Peyer's patch (tissue), 4 donors: ENCODE results near the gene C16orf92. TPM values are rescaled to one million over a fixed set of nuclear protein-coding genes. Genes with fewer than 3 reads are reported as not detected.

ENCODE experiments used
- DNase-seq, 3 donors: peaks; one replicate each; pipeline ENCODE4 v3.0.0-alpha.2; 2017 to 2019
- H3K27ac ChIP-seq, 4 donors: fragments of 200-600 bp; sonication (generic); one replicate each; pipeline ENCODE4 v1.5.1; 2016 to 2019
- H3K27me3 ChIP-seq, 2 donors: fragments of 200-600 bp; sonication (generic); one replicate each; pipeline ENCODE4 v1.5.1; 2019
- H3K36me3 ChIP-seq, 3 donors: fragments of 200-600 bp; sonication (generic); one replicate each; pipeline ENCODE4 v1.5.1; 2016 to 2019
- H3K4me1 ChIP-seq, 4 donors: fragments of 200-600 bp; sonication (generic); one replicate each; pipeline ENCODE4 v1.5.1; 2016 to 2019
- H3K4me3 ChIP-seq, 4 donors: fragments of 200-600 bp; sonication (generic); 1 replicate in 3 of 4; 2 replicates in 1 of 4; pipeline ENCODE4 v1.5.1; 2016 to 2019; ENCODE audit warnings: mild to moderate bottlenecking in 1 of 4
- H3K9me3 ChIP-seq, 4 donors: fragments of 200-600 bp; sonication (generic); one replicate each; pipeline ENCODE4 v1.5.1; 2016 to 2019; ENCODE audit warnings: mild to moderate bottlenecking in 1 of 4
- CTCF ChIP-seq, 6 experiments: fragments of 450-650 bp in 4 of 6; fragments of 200-600 bp in 2 of 6; sonication (generic) in 1 of 6; IDR thresholded peaks; one replicate each; pipeline ENCODE4 v1.5.1; 2017 to 2019; ENCODE audit warnings: antibody characterized with exemption in 6 of 6, mild to moderate bottlenecking in 3 of 6, moderate library complexity in 1 of 6
- POLR2A ChIP-seq, 2 donors: fragments of 450-650 bp; IDR thresholded peaks; one replicate each; pipeline ENCODE4 v1.5.1; 2017; ENCODE audit warnings: antibody characterized with exemption in 2 of 2, mild to moderate bottlenecking in 2 of 2, moderate library complexity in 2 of 2
- total RNA-seq, 4 donors: library from RNA; depleted of rRNA; stranded (reverse); fragments of >200 nt; gene quantifications; one replicate each; pipeline ENCODE4 v1.1.0, GENCODE V29; 2016

Gene C16orf92
- total RNA-seq, 4 donors from 2014 or later = not detected

GRCh38 chr16:30030011-30030685 is 7.2 kb downstream of the C16orf92 start:
- no peak overlapping the region for H3K27ac ChIP-seq
- peaks cover 0 to 8% (median 3%) of the 10 kb centered on the region in 4 donors for H3K4me1 ChIP-seq
- H3K36me3 ChIP-seq = no peaks in the 10 kb centered on the region
- peaks cover 0 to 29% of the 10 kb centered on the region in 2 donors for H3K27me3 ChIP-seq
- no peaks in the 10 kb centered on the region for H3K9me3 ChIP-seq
- TF ChIP-seq CTCF (IDR thresholded peaks at IDR 0.05) (no peak), POLR2A (IDR thresholded peaks at IDR 0.05) (no peak)
- no peak for DNase-seq
- H3K4me3 ChIP-seq = no peak overlapping the region

GRCh38 chr16:30030841-30031413 is 7.9 kb downstream of the C16orf92 start, which contains the start of gene TLCD3B:
Gene TLCD3B, minus strand, starts transcription at chr16:30031271. Its CDS starts 744 bp downstream, at chr16:30030527.
- Histone ChIP-seq H3K36me3 (no peaks in the 10 kb centered on the region), H3K27me3 (peaks cover 0 to 29% of the 10 kb centered on the region in 2 donors), H3K4me3 (peak within 1 kb of the TSS in 2 of 4 donors; percentile 8 to 21), H3K9me3 (no peaks in the 10 kb centered on the region), H3K4me1 (peaks cover 0 to 8% (median 3%) of the 10 kb centered on the region in 4 donors), H3K27ac (no peak within 1 kb of the TSS)
- no peak for TF ChIP-seq CTCF (IDR thresholded peaks at IDR 0.05)
- no peak for TF ChIP-seq POLR2A (IDR thresholded peaks at IDR 0.05)
- DNase-seq = no peak

- Histone ChIP-seq H3K9me3 (no peaks in the 10 kb centered on the region), H3K36me3 (no peaks in the 10 kb centered on the region), H3K4me1 (peaks cover 0 to 8% (median 3%) of the 10 kb centered on the region in 4 donors), H3K4me3 (no peak overlapping the region), H3K27ac (no peak overlapping the region), H3K27me3 (peaks cover 0 to 29% of the 10 kb centered on the region in 2 donors)
- no peak for DNase-seq
- TF ChIP-seq CTCF (IDR thresholded peaks at IDR 0.05) = no peak
- TF ChIP-seq POLR2A (IDR thresholded peaks at IDR 0.05) = no peak
Observed at GRCh38 chr16:30031477-30031918, 8.5 kb downstream of the C16orf92 start.

GRCh38 chr16:30032083-30032819 is 9.3 kb downstream of the C16orf92 start:
- TF ChIP-seq CTCF (IDR thresholded peaks at IDR 0.05) (peak; percentile 40 to 72 (median 66)), POLR2A (IDR thresholded peaks at IDR 0.05) (no peak)
- peak in 2 of 3 donors; percentile 33 to 79 for DNase-seq
- Histone ChIP-seq H3K27me3 (peaks cover 0 to 29% of the 10 kb centered on the region in 2 donors), H3K27ac (no peak overlapping the region), H3K4me3 (no peak overlapping the region), H3K4me1 (peaks cover 0 to 8% (median 3%) of the 10 kb centered on the region in 4 donors), H3K36me3 (no peaks in the 10 kb centered on the region), H3K9me3 (no peaks in the 10 kb centered on the region)

GRCh38 chr16:30033270-30033669 is 10.3 kb downstream of the C16orf92 start:
- Histone ChIP-seq H3K4me1 (peaks cover 0 to 8% (median 3%) of the 10 kb centered on the region in 4 donors), H3K36me3 (no peaks in the 10 kb centered on the region), H3K4me3 (no peak overlapping the region), H3K27ac (no peak overlapping the region), H3K27me3 (peaks cover 0 to 24% of the 10 kb centered on the region in 2 donors), H3K9me3 (no peaks in the 10 kb centered on the region)
- TF ChIP-seq POLR2A (IDR thresholded peaks at IDR 0.05) (no peak), CTCF (IDR thresholded peaks at IDR 0.05) (no peak)
- DNase-seq = no peak
